ENCODE results near the gene FES.

Gene FES

GRCh38 chr15:90863987-90864386 is 20.3 kb upstream of the FES start:
- Histone ChIP-seq H3K36me3 (ENCODE audit: control insufficient read depth, low read length) (no peaks in the 10 kb centered on the region), H3K4me1 (ENCODE audit: control insufficient read depth, low read length) (no peaks in the 10 kb centered on the region; the same call in 1 of the 2 replicates), H3F3A (ENCODE audit: control insufficient read depth, insufficient read depth) (no peaks in the 10 kb centered on the region; the same call in 1 of the 2 replicates), H3K27me3 (ENCODE audit: control insufficient read depth, low read length) (0 out of 2 replicates have a peak, but pooled peaks cover 2% of the 10 kb centered on the region), H3K79me2 (ENCODE audit: control insufficient read depth, low read length) (no peaks in the 10 kb centered on the region), H3K9me2 (replicated peaks; ENCODE audit: control insufficient read depth, low read length) (no peaks in the 10 kb centered on the region), H3K27ac (ENCODE audit: low read depth, low read length) (no peak overlapping the region), H3K4me2 (ENCODE audit: low read length) (no peak overlapping the region), H3K4me3 (ENCODE audit: low read length) (no peak overlapping the region), H3K9me3 (ENCODE audit: control insufficient read depth, insufficient read depth, low read length) (no peaks in the 10 kb centered on the region), H4K20me1 (ENCODE audit: control insufficient read depth, insufficient read depth, low read depth, low read length) (no peaks in the 10 kb centered on the region)
- TF ChIP-seq, protein P1, sequence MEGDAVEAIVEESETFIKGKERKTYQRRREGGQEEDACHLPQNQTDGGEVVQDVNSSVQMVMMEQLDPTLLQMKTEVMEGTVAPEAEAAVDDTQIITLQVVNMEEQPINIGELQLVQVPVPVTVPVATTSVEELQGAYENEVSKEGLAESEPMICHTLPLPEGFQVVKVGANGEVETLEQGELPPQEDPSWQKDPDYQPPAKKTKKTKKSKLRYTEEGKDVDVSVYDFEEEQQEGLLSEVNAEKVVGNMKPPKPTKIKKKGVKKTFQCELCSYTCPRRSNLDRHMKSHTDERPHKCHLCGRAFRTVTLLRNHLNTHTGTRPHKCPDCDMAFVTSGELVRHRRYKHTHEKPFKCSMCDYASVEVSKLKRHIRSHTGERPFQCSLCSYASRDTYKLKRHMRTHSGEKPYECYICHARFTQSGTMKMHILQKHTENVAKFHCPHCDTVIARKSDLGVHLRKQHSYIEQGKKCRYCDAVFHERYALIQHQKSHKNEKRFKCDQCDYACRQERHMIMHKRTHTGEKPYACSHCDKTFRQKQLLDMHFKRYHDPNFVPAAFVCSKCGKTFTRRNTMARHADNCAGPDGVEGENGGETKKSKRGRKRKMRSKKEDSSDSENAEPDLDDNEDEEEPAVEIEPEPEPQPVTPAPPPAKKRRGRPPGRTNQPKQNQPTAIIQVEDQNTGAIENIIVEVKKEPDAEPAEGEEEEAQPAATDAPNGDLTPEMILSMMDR (IDR thresholded peaks at IDR 0.05; ENCODE audit: low read depth, low read length, poor library complexity, severe bottlenecking) = no peak
- TF ChIP-seq EZH2phosphoT487 (IDR thresholded peaks at IDR 0.05; ENCODE audit: borderline replicate concordance, low read length) = no peak

- Histone ChIP-seq H3K79me2 (ENCODE audit: control insufficient read depth, low read length) (no peaks in the 10 kb centered on the region), H4K20me1 (ENCODE audit: control insufficient read depth, insufficient read depth, low read depth, low read length) (no peaks in the 10 kb centered on the region), H3K9me2 (replicated peaks; ENCODE audit: control insufficient read depth, low read length) (no peaks in the 10 kb centered on the region), H3K4me2 (ENCODE audit: low read length) (no peak overlapping the region), H3K27ac (ENCODE audit: low read depth, low read length) (no peak overlapping the region), H3F3A (ENCODE audit: control insufficient read depth, insufficient read depth) (peaks cover 4% of the 10 kb centered on the region), H3K4me1 (ENCODE audit: control insufficient read depth, low read length) (peaks cover 5% of the 10 kb centered on the region), H3K36me3 (ENCODE audit: control insufficient read depth, low read length) (no peaks in the 10 kb centered on the region), H3K9me3 (ENCODE audit: control insufficient read depth, insufficient read depth, low read length) (no peaks in the 10 kb centered on the region), H3K27me3 (ENCODE audit: control insufficient read depth, low read length) (0 out of 2 replicates have a peak, but pooled peaks cover 2% of the 10 kb centered on the region), H3K4me3 (ENCODE audit: low read length) (no peak overlapping the region)
- TF ChIP-seq, protein P1 (IDR thresholded peaks at IDR 0.05; ENCODE audit: low read depth, low read length, poor library complexity, severe bottlenecking) = no peak
- TF ChIP-seq EZH2phosphoT487 (IDR thresholded peaks at IDR 0.05; ENCODE audit: borderline replicate concordance, low read length) = no peak
Measured at GRCh38 chr15:90864507-90864906, 19.8 kb upstream of the FES start.

DNA sequence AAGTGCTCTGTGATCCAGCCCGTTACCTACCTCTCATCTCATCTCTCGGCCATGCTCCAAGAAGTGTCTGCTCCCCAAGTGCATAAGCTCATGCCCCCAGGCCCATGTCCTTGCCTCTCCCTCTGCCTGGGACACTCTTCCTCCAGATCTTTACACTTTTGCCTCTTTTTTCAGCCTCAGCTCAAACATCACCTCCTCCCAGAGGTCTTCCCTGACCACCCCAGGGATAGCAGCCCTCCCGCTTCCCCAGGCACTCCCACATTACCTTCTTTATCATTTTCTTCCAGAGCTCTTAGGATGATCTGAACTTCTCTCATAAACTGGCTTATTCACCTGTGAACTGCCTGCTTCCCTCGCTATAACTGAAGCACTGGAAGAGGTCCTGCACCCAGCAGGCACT is 18.6 kb upstream of the FES start:
- Histone ChIP-seq H4K20me1 (ENCODE audit: control insufficient read depth, insufficient read depth, low read depth, low read length) (no peaks in the 10 kb centered on the region), H3K27me3 (ENCODE audit: control insufficient read depth, low read length) (0 out of 2 replicates have a peak, but pooled peaks cover 2% of the 10 kb centered on the region), H3K79me2 (ENCODE audit: control insufficient read depth, low read length) (no peaks in the 10 kb centered on the region), H3K4me1 (ENCODE audit: control insufficient read depth, low read length) (peaks cover 17% of the 10 kb centered on the region), H3K9me2 (replicated peaks; ENCODE audit: control insufficient read depth, low read length) (no peaks in the 10 kb centered on the region), H3K4me3 (ENCODE audit: low read length) (no peak overlapping the region), H3K27ac (ENCODE audit: low read depth, low read length) (no peak overlapping the region), H3K9me3 (ENCODE audit: control insufficient read depth, insufficient read depth, low read length) (no peaks in the 10 kb centered on the region), H3K4me2 (ENCODE audit: low read length) (no peak overlapping the region), H3K36me3 (ENCODE audit: control insufficient read depth, low read length) (no peaks in the 10 kb centered on the region), H3F3A (ENCODE audit: control insufficient read depth, insufficient read depth) (peaks cover 14% of the 10 kb centered on the region)
- TF ChIP-seq, protein P1 (IDR thresholded peaks at IDR 0.05; ENCODE audit: low read depth, low read length, poor library complexity, severe bottlenecking) = no peak
- no peak for TF ChIP-seq EZH2phosphoT487 (IDR thresholded peaks at IDR 0.05; ENCODE audit: borderline replicate concordance, low read length)

Measured in DOHH2 (cell line).